H9 (cell line): ENCODE results near the gene PITHD1. TPM values are rescaled to one million over a fixed set of nuclear protein-coding genes. Genes with fewer than 3 reads are reported as not detected.

Source experiments
- DNase-seq: peaks from one replicate; pipeline ENCODE4 v3.0.0-alpha.2; 2017
- H2AFZ ChIP-seq: one replicate; pipeline ENCODE4 v1.6.1; 2013; ENCODE audit warnings: mild to moderate bottlenecking, low read length, control low read depth, moderate library complexity
- H2AK5ac ChIP-seq: 2 replicates; pipeline ENCODE4 v1.6.1; 2013; ENCODE audit warnings: low read length, control low read depth, mixed read lengths; ENCODE audit not compliant: insufficient read length
- H2BK120ac ChIP-seq: one replicate; pipeline ENCODE4 v1.6.1; 2013; ENCODE audit warnings: low read depth, mild to moderate bottlenecking, low read length, control low read depth, inconsistent platforms; ENCODE audit not compliant: poor library complexity, severe bottlenecking
- H2BK12ac ChIP-seq: 2 replicates; pipeline ENCODE4 v1.6.1; 2013; ENCODE audit warnings: low read length, control low read depth, mixed read lengths, low read depth; ENCODE audit not compliant: insufficient read length
- H2BK15ac ChIP-seq: 2 replicates; pipeline ENCODE4 v1.6.1; 2013; ENCODE audit warnings: low read depth, low read length, control low read depth
- H2BK20ac ChIP-seq: one replicate; pipeline ENCODE4 v1.6.1; 2013; ENCODE audit warnings: low read depth, mild to moderate bottlenecking, low read length, control low read depth, inconsistent platforms; ENCODE audit not compliant: poor library complexity, severe bottlenecking
- H2BK5ac ChIP-seq: 2 replicates; pipeline ENCODE4 v1.6.1; 2013; ENCODE audit warnings: low read length, control low read depth, mixed read lengths; ENCODE audit not compliant: insufficient read length
- H3K14ac ChIP-seq: 2 replicates; pipeline ENCODE4 v1.6.1; 2013; ENCODE audit warnings: low read length, control low read depth; ENCODE audit not compliant: insufficient read depth
- H3K18ac ChIP-seq: 2 replicates; pipeline ENCODE4 v1.6.1; 2013; ENCODE audit warnings: low read depth, mild to moderate bottlenecking, mixed read lengths, low read length, control low read depth; ENCODE audit not compliant: insufficient read length
- H3K23ac ChIP-seq: 2 replicates; pipeline ENCODE4 v1.6.1; 2013; ENCODE audit warnings: low read length, control low read depth, mixed read lengths, low read depth; ENCODE audit not compliant: insufficient read length
- H3K23me2 ChIP-seq: 2 replicates; pipeline ENCODE4 v1.6.1; 2013; ENCODE audit warnings: low read depth, mild to moderate bottlenecking, mixed read lengths, low read length, control low read depth; ENCODE audit not compliant: insufficient read length, poor library complexity, severe bottlenecking
- H3K27ac ChIP-seq: 2 replicates; pipeline ENCODE4 v1.5.1; 2013; ENCODE audit warnings: low read length, control low read depth, mixed read lengths, low read depth; ENCODE audit not compliant: insufficient read length
- H3K27me3 ChIP-seq: 2 replicates; pipeline ENCODE4 v1.6.1; 2013; ENCODE audit warnings: low read length, control low read depth, inconsistent platforms; ENCODE audit not compliant: insufficient read depth
- H3K4ac ChIP-seq: 2 replicates; pipeline ENCODE4 v1.6.1; 2013; ENCODE audit warnings: low read depth, mild to moderate bottlenecking, control low read depth, inconsistent platforms, low read length, moderate library complexity
- H3K4me1 ChIP-seq: 2 replicates; pipeline ENCODE4 v1.6.1; 2013; ENCODE audit warnings: low read length, control low read depth, inconsistent platforms; ENCODE audit not compliant: insufficient read depth
- H3K4me2 ChIP-seq: 2 replicates; pipeline ENCODE4 v1.6.1; 2013; ENCODE audit warnings: low read length, control low read depth, mixed read lengths; ENCODE audit not compliant: insufficient read length, insufficient read depth
- H3K56ac ChIP-seq: 2 replicates; pipeline ENCODE4 v1.6.1; 2013; ENCODE audit warnings: low read depth, mild to moderate bottlenecking, mixed read lengths, low read length, control low read depth; ENCODE audit not compliant: insufficient read length
- H3K79me1 ChIP-seq: 2 replicates; pipeline ENCODE4 v1.6.1; 2013; ENCODE audit warnings: low read depth, mild to moderate bottlenecking, moderate library complexity, low read length, control low read depth, inconsistent platforms; ENCODE audit not compliant: insufficient read depth, poor library complexity, severe bottlenecking
- H3K79me2 ChIP-seq: 2 replicates; pipeline ENCODE4 v1.6.1; 2013; ENCODE audit warnings: low read length, control low read depth, inconsistent platforms; ENCODE audit not compliant: insufficient read depth
- H3K9ac ChIP-seq: 2 replicates; pipeline ENCODE4 v1.6.1; 2013; ENCODE audit warnings: low read length, control low read depth, mixed read lengths; ENCODE audit not compliant: insufficient read length; ENCODE audit errors: extremely low read depth
- H3K9me3 ChIP-seq: one replicate; pipeline ENCODE4 v1.6.1; 2013; ENCODE audit warnings: low read depth, low read length, inconsistent platforms; ENCODE audit not compliant: control insufficient read depth
- H3T11ph ChIP-seq: one replicate; pipeline ENCODE4 v1.6.1; 2013; ENCODE audit warnings: mild to moderate bottlenecking, low read length, control low read depth, inconsistent platforms
- H4K20me1 ChIP-seq: one replicate; pipeline ENCODE4 v1.6.1; 2013; ENCODE audit not compliant: control insufficient read depth, insufficient read length, insufficient read depth
- H4K5ac ChIP-seq: 2 replicates; pipeline ENCODE4 v1.6.1; 2013; ENCODE audit warnings: low read depth, mild to moderate bottlenecking, mixed read lengths, low read length, control low read depth; ENCODE audit not compliant: insufficient read length
- H4K8ac ChIP-seq: replicated peaks from 2 replicates; pipeline ENCODE4 v1.6.1; 2013; ENCODE audit warnings: low read length, control low read depth, mixed read lengths, low read depth; ENCODE audit not compliant: insufficient read length
- H4K91ac ChIP-seq: 2 replicates; pipeline ENCODE4 v1.6.1; 2013; ENCODE audit warnings: low read depth, mild to moderate bottlenecking, moderate library complexity, mixed read lengths, low read length, control low read depth; ENCODE audit not compliant: insufficient read length
- H3K27ac Mint-ChIP-seq, 3 experiments: 2 replicates in 2 of 3; 3 replicates in 1 of 3; pipeline ENCODE4 v1.8.0; 2020 to 2021; ENCODE audit warnings: mixed read lengths in 3 of 3, mild to moderate bottlenecking in 1 of 3, moderate library complexity in 1 of 3
- H3K27me3 Mint-ChIP-seq: 2 replicates; pipeline ENCODE4 v1.8.0; 2021; ENCODE audit warnings: low read depth, mild to moderate bottlenecking, moderate library complexity, mixed read lengths
- H3K36me3 Mint-ChIP-seq, 3 experiments: 2 replicates in 2 of 3; 3 replicates in 1 of 3; pipeline ENCODE4 v1.8.0; 2020 to 2021; ENCODE audit warnings: low read depth in 3 of 3, mixed read lengths in 3 of 3; ENCODE audit not compliant: insufficient read depth in 1 of 3
- H3K4me1 Mint-ChIP-seq, 2 experiments: 2 replicates each; pipeline ENCODE4 v1.8.0; 2020; ENCODE audit warnings: mixed read lengths in 2 of 2
- H3K4me3 Mint-ChIP-seq, 2 experiments: 2 replicates in 1 of 2; 3 replicates in 1 of 2; pipeline ENCODE4 v1.8.0; 2020 to 2021; ENCODE audit warnings: mild to moderate bottlenecking in 2 of 2, mixed read lengths in 2 of 2, moderate library complexity in 1 of 2
- H3K9me3 Mint-ChIP-seq, 2 experiments: 2 replicates in 1 of 2; 3 replicates in 1 of 2; pipeline ENCODE4 v1.8.0; 2020; ENCODE audit warnings: mild to moderate bottlenecking in 2 of 2, mixed read lengths in 2 of 2, moderate library complexity in 1 of 2
- WGBS: extraction: QIAGEN DNeasy Blood & Tissue Kit; methylation state at CpG from one replicate; pipeline ENCODE4 v1.1.7; 2013; ENCODE audit warnings: missing lambda C conversion rate, low lambda C conversion rate, mixed read lengths; ENCODE audit not compliant: insufficient read length; ENCODE audit errors: extremely low coverage; 5-methylcytosine and 5-hydroxymethylcytosine counted together
- total RNA-seq: library from RNA; stranded (reverse); gene quantifications from 2 replicates; pipeline ENCODE4 v1.2.1, GENCODE V29; 2021
- TF ChIP-seq, protein P1 (sequence below): fragments of 200-600 bp; sonication (generic); conservative IDR thresholded peaks from 3 replicates; pipeline ENCODE4 v1.8.0; 2021; ENCODE audit warnings: antibody characterized with exemption, mild to moderate bottlenecking

PITHD1 gene
- total RNA-seq, 1 experiment from 2014 or later, result 92.0 TPM

GRCh38 chr1:23803674-23804073 is 25.5 kb downstream of the PITHD1 start:
- Histone ChIP-seq H2BK15ac (no peak overlapping the region), H2BK12ac (no peak overlapping the region), H3K27me3 (no peaks in the 10 kb centered on the region), H3K18ac (no peak overlapping the region), H2AFZ (no peak overlapping the region), H2BK5ac (no peak overlapping the region), H4K5ac (no peak overlapping the region), H2BK20ac (no peak overlapping the region), H4K8ac (no peak overlapping the region), H3K56ac (no peak overlapping the region), H4K20me1 (no peaks in the 10 kb centered on the region), H4K91ac (no peak overlapping the region), H2BK120ac (no peak overlapping the region), H3K27ac (no peak overlapping the region), H3K79me1 (no peaks in the 10 kb centered on the region), H3K9me3 (no peaks in the 10 kb centered on the region), H3K23ac (no peak overlapping the region), H2AK5ac (no peak overlapping the region), H3K4me2 (no peak overlapping the region), H3K4me1 (no peaks in the 10 kb centered on the region; the same call in 1 of the 2 replicates), H3K9ac (no peak overlapping the region), H3T11ph (no peak overlapping the region), H3K23me2 (peaks cover 11% of the 10 kb centered on the region), H3K79me2 (no peaks in the 10 kb centered on the region), H3K14ac (no peak overlapping the region), H3K4ac (no peak overlapping the region)
- DNase-seq, result no peak
- no peak overlapping the region for H3K4me3 Mint-ChIP-seq
- no peaks in the 10 kb centered on the region for H3K9me3 Mint-ChIP-seq
- peaks cover 0 to 9% (median 5%) of the 10 kb centered on the region in 3 experiments; a peak in 3 of 7 replicates for H3K36me3 Mint-ChIP-seq
- TF ChIP-seq, protein P1, sequence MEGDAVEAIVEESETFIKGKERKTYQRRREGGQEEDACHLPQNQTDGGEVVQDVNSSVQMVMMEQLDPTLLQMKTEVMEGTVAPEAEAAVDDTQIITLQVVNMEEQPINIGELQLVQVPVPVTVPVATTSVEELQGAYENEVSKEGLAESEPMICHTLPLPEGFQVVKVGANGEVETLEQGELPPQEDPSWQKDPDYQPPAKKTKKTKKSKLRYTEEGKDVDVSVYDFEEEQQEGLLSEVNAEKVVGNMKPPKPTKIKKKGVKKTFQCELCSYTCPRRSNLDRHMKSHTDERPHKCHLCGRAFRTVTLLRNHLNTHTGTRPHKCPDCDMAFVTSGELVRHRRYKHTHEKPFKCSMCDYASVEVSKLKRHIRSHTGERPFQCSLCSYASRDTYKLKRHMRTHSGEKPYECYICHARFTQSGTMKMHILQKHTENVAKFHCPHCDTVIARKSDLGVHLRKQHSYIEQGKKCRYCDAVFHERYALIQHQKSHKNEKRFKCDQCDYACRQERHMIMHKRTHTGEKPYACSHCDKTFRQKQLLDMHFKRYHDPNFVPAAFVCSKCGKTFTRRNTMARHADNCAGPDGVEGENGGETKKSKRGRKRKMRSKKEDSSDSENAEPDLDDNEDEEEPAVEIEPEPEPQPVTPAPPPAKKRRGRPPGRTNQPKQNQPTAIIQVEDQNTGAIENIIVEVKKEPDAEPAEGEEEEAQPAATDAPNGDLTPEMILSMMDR, result no peak
- no peak overlapping the region for H3K27ac Mint-ChIP-seq
- peaks cover 9 to 11% of the 10 kb centered on the region in 2 experiments for H3K4me1 Mint-ChIP-seq
- WGBS, result no CpG with 5 or more reads among the region's 5 CpGs
- peaks cover 11% of the 10 kb centered on the region for H3K27me3 Mint-ChIP-seq
